HG02852 (cell line): ENCODE measurements around the gene GCNA.

Experiments used
- ATAC-seq: cut with Tn5 transposase; IDR thresholded peaks from one replicate; pipeline ENCODE4 v1.9.1; 2021; ENCODE audit warnings: mild to moderate bottlenecking, moderate library complexity; ENCODE audit not compliant: unreplicated experiment

GCNA gene, protein sequence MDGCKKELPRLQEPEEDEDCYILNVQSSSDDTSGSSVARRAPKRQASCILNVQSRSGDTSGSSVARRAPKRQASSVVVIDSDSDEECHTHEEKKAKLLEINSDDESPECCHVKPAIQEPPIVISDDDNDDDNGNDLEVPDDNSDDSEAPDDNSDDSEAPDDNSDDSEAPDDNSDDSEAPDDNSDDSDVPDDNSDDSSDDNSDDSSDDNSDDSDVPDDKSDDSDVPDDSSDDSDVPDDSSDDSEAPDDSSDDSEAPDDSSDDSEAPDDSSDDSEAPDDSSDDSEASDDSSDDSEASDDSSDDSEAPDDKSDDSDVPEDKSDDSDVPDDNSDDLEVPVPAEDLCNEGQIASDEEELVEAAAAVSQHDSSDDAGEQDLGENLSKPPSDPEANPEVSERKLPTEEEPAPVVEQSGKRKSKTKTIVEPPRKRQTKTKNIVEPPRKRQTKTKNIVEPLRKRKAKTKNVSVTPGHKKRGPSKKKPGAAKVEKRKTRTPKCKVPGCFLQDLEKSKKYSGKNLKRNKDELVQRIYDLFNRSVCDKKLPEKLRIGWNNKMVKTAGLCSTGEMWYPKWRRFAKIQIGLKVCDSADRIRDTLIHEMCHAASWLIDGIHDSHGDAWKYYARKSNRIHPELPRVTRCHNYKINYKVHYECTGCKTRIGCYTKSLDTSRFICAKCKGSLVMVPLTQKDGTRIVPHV

DNA sequence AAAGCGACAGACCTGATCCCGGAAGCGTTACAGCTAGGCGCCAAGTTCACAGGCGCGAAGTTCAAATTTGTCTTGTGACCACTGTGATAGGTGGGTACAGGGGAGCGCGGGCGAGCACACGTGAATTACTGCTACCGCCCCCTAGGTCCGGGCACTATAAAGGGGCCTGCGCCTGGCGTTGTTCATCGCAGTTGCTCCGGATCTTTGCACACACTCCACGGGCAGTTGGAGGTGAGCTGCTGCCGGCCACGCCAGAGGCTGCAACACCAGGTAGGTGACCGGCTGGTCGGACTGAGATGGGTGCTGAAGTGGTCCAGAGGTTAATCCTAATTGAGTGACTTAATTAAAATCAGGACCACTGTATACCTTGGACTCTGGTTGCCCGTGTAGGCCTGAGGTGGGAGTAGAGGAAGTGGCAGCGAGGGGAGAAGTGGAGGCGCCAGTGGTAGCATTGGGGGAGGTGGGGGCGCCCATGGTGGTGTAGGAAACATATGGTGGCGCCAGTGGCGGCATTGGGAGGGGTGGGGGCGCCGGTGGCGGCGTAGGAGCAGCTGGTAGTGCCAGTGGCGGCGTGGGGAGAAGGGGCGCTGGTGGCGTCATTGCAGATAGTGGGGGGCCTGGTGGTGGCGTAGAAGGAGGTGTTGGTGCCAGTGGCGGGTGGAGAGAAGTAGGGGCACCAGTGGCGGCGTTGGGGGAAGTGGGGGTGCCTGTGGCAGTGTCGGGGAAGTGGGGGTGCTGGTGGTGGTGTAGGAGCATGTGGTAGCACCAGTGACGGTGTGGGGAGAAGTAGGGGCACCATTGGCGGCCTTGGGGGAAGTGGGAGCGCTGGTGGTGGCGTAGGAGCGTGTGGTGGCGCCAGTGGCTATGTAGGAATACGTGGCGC lies at the start of gene GCNA:
GCNA (plus strand) TSS at position 185 of the 883 bp plus-strand sequence. CDS start 2,385 bp downstream, outside the sequence.
- ATAC-seq: no peak

DNA sequence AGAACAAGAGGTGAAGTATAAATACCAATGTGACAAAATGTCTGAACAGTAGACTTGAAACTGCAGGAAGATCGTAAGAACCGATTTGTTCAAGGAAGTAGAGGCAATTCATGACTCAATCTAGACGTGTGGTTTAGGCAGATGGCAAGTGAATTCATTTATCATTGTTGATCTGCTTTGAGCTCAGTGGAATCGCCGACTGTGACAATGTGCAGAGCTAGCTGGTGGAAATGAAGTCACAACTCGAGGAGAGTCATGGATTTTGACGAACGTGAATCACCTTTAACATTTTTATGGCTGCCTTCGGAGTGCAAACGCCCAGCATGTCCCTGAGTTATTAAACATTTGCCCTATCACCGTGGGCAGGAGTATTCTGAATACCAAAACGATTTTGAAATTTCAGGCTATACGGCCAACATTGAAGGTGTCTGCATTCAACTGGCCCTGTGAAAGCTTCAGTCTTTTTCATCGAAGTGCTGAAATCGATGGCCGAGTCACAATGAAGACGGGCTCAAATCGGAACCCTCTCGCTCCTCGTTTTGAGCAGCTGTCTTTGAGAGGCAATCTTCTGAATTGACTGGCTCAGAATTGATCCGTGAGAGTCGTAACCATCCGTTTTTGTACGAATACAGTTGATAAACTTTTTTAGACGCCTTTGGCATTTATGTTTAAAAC lies 46.0 kb upstream of the GCNA start:
- peak; percentile 16 for ATAC-seq

DNA sequence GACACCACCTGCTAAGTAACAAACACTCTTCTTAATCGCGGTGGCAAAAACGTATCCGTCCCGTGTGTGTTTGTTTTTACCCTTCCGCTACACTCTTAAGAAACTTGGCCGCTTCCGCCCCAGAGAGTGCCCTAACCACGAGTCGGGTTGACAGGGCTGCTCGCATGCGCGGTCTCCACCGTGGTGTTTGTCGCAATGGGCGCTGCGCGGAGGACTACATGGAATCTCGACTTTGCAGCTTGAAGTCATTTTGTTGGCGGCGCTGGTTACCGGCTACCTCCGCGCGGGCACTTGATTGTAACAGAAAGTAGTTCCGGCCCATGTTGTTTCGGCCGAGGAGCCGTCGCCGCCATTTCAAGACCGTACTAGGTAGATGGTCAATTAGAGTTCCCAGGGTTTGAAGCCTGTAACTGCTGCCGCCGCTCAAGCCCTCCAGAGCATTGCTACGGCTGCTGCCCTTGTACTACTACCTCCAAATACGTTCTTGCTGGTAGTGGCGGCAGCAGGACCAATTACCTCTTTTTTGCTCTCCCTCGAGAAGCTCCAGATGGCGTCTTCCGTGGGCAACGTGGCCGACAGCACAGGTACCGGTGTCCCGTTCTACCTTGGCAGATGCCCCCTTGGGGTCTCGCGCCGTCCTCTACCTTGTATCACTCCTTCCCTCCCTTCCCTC lies 45.3 kb upstream of the GCNA start, which contains the start of gene OGT:
OGT (plus strand) TSS at position 352 of the 673 bp plus-strand sequence; CDS start at position 548, 196 bp downstream.
- peak; percentile 80 for ATAC-seq

DNA sequence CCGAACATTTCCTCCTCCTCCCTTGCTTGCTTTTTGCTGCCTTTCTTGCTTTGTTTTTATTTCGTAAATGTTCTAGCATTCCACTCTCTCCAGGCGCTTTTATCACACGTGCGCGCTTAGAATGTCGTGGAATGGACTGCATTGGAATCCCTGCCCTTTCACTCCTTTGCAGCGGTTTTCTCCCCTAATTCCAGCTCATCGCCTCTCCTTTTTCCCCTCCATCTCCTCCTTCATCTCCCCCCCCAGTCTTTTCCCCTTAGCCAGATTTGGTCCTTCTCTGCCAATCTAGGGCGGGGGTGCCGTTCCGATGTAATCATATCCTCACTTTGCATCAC lies 44.8 kb upstream of the GCNA start:
- ATAC-seq: no peak

DNA sequence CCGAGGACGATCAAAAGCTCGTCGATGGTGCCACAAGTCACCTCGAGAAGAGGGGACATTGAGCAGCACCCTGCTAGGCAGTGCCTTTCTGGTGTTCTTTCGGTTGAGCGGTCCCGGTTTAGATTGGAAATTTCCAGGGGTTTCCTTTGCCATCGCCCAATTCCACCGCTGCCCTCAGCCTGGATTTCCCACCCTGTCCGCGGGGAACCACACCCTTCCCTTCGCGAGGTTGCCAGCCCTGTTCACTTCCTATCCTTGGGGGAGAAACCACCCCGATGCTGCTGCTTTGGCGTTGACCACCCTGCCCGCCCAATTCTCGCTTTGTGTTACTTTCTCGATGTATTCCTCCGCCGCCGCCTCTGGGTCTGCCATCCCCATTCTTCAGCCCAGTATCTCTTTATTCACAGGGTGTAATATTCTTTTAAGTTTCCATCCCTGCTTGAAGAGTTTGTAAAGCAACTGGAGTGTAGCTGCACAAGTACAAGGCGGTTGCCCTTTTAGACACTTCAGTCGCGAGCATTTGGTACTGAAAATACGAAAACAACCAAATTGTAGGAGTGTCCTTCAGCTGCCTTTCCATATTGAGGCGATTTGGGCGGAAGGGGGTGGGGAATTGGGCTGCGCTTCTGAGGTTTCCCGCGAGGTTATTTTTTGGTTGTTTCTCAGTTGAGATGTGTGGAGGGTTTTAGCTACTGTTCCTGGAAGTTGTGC lies 44.2 kb upstream of the GCNA start:
- ATAC-seq: no peak

DNA sequence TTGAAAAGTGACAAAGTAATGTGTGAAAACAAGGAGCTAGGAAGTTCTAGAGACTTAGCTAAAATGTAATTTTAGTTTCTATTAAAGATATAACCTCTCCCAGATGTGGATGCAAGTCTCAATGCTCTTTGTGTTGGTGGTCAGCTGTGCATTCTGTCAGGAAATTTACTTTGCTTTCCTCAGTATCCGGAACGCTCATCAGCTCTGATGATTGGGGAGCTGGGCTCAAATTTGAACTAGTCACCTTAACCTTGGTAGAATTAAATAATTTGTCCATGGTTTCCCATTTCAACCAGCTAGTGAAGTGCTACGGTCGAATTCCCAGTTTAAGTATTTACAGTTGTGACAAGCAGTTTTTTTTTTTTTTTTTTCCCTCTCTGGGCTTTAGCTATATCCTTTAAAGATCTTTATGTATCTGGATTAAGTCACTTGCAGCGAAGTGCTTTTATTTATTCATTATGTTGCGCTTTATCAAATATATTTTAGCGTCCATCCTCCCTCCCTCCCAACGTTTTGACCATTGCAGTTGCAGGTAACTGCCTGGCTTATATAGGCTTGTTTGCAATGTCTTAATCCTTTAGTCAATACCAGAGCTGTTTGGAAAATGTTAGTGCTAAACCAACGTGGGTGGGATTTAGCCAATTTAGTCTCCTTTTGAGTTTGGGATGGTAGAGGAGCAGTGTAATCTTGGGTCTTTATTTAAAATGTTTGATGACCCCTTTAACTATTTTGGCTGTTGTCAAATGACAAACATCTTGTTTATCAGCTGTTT lies 43.3 kb upstream of the GCNA start:
- no peak for ATAC-seq

DNA sequence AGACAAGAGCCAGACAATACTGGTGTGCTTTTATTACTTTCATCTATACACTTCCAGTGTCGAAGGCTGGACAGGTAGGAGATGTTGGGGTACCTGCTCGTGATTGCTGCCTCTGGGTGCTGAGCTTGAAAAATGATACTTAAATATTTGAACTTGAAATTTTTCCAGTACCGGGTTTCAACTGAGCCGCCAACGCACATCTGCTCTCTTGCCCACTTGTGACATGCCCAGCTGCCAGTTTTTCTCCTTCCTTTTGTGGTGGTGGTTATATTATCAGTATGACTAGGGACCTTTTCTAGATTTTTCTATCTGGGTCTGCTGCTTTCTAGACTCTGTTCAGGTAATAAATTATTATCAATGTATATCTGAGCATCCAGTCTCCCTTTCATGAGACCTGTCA lies 42.0 kb upstream of the GCNA start:
- ATAC-seq: no peak

DNA sequence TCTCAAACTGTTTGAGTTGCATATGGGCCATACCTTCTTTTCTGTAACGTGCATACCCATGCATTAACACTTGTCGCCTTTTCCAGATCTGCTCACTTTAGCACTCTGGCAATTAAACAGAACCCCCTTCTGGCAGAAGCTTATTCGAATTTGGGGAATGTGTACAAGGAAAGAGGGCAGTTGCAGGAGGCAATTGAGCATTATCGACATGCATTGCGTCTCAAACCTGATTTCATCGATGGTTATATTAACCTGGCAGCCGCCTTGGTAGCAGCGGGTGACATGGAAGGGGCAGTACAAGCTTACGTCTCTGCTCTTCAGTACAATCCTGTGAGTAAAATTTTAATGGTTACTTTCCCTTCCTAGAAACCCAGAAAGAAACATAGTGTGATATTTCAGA lies 40.5 kb upstream of the GCNA start:
- ATAC-seq: no peak

DNA sequence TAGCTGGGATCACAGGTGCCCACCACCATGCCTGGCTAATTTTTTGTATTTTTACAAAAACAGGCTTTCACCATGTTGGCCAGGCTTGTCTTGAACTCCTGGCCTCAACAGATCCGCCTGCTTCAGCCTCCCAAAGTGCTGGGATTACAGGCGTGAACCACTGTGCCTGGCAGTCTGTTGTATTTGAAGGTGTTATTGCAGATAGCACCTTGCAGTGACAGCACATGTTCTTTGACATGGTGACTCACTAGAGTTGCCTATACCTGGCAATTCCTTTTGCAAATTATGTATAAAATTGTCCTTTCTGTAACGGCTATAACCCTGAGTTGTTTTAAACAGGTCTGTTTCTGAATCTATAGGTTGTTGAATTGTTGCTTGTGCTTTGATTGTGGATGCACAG lies 37.4 kb upstream of the GCNA start:
- ATAC-seq: peak; percentile 10

DNA sequence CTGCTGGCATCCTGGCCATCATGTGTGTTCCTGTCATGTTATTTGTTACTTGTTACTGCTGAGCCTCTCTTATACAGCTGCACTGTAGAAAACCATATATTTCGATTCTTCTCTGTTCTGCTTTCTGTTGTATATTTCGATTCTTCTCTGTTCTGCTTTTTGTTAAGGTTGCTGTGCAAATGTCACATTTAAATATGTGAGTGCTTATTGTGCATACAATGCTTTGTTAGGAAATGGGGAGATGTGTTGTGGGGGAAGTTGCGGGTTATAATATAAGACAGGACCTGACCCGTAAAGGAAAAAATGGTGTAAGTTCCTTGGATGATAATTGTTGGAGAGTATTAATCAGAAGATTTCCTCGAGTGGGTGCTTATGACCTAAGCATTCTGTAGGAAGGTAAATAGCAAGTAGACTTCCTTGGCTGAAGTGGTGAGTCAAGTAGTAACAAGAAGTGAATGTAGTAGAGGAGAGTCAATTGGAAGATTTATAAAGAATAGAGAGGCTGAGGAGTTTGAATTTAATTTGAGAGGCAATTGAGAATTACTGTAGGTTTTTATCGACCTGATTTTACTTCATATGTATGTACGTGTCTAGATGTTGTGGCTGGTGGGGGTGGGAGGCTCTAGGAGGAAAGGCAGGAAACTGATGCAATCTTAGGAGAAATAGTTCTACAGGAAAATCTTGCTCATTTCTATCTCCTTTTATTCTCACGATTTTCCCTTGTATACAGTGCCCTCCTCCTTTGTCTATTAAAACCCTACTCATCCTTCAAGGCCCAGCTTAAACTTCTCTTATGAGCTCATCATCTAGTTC lies 36.8 kb upstream of the GCNA start:
- ATAC-seq: peak; percentile 76

DNA sequence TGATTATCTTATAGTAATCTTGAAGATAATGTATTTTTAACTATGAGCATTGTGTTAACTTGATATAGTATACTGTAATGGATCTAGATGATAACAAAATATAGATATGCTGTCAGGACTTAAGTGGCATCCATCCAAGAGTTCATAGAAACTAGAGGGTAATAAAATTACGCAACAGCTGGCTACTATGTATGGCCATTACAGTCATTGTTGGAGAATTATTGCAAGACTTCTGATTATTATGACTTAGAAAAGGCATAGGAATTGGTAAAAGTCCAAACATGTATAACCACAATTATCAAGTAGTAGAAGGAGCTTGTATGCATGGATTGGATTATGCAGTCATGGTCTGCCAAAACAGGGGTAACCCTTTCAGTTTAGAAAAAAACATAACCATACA lies 35.8 kb upstream of the GCNA start:
- ATAC-seq: no peak

DNA sequence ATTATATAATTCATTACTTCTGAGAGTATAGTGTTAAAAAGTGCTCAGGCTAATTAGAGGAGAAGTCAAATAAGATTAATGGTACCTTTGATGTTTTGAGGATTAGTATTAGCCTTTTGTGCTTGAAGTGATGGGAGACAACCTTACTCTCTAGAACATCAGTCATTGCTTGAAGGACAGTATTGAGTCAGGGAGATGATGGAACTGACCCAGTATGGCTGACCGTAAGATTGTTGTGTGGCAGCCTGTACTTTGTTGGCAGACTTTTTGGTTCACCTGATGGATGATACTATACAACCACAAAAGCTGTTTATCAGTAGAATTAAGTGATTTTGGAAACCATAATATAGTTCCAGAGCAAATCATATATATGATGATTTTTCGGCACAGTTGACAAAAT lies 35.4 kb upstream of the GCNA start:
- no peak for ATAC-seq

DNA sequence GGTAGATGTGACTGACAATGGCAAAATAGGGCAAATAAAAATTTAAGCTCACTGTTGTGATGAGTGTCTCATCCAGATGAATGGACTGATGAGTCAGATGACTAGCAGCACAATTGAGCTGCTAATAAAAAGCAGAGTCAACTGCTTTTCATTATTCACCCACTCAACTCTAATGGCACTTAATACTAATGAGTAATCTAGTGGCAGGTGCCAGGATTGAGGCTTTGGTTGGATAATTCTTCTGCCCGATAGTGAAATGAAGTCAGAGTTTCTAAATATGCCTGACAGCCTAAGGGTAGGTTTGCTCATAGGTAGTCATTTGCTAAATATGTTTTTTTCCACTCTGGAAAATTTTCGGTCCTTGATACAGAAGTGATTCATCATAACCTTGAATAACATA lies 34.9 kb upstream of the GCNA start:
- ATAC-seq: no peak

DNA sequence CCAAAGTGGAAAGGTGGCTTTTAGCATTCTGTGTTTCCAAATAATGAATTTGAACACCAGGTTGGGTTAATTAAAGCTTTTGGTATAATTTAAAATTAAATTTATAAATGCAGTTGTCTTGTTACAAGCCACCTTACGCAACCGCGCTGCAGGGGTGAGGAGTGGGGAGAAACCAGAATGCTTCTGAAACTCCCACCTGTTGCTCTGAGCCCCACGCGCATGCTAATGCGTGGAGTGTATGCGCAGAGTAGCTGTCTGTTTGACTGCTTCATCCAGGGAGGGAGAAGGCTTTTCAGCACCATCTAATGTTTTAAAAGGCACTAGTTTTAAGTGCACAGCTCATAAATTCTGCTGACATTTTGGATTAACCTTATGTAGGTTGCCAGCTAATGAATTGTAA lies 32.9 kb upstream of the GCNA start:
- no peak for ATAC-seq

DNA sequence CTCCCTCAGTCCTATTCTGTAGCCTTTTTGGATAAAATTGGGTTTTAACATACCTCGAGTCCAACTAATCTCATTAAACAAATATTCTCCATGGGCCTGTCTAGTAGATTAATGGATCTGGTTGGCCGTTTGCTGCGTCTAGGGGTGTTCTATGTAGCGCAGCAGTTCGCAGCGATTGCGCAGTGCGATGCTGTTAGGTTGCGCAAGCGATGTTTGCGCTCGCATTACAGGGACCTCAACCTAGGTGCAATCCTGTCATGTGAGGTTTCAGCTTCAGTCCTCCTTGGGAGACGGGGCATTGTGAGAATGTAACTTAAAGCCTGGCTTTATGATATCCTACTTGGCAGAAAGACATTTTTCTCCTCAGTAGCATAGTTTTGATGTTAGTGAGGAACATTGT lies 31.4 kb upstream of the GCNA start:
- ATAC-seq: no peak

DNA sequence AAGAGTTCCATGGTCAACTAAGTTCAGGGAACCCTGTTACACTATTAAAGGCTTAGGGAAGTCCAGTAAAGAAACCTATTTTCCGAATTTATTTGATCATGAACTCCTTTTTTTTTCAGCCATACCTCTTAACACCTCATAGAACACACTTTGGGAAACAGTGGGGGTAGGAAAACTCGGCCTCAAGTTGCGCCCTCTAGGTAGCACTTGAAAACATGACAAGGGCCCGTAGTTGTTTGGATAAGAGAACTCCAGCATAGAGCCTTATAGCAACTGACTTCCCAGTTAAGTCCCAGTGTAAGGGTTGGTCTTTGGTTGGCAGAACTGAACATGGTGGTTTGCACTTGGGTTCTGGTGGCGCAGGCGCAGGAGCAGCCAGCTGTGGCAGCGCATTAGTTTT lies 30.9 kb upstream of the GCNA start:
- no peak for ATAC-seq

DNA sequence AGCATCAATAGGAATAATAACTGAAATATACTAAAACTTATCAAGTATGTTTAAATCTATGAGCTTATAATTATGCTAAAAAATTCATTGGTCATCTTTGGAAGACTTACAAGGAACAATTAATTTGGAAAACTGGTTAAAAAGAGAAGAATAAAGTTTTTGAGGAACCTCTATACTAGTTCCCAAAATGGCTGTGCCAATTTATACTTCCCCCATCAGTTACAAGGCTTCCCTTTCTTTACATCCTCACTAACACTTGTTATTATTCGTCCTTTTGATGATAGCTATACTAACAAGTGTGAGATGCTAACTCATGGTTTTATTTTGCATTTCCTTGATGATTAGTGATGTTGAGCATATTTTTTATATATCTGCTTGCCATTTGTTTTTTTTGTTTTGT lies 28.3 kb upstream of the GCNA start:
- no peak for ATAC-seq

DNA sequence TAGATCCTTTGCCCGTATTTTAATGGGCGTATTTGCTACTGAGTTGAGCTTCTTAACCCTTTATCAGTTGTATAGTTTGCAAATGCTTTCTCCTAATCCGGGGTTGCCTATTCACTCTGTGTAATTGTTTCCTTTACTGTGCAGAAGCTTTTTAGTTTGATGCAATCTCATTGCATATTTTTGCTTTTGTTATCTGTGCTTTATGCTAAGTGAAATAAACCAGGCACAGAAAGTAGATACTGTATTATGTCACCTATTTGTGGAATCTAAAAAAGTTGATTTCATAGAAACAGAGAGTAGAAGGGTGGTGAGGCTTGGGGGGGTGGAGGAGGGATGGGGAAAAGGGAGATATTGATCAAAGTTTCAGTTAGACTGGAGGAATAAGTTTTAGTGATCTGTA lies 27.7 kb upstream of the GCNA start:
- no peak for ATAC-seq
